K562 (cell line): Measurements from ENCODE around the gene CACNA1I. TPM values are rescaled to one million over a fixed set of nuclear protein-coding genes. Genes with fewer than 3 reads are reported as not detected.

Experiments
- ATAC-seq: fragments of 200-7000 bp; cut with Tn5 transposase; 3 replicates; pipeline ENCODE4 v1.9.1; 2020; ENCODE audit warnings: moderate library complexity
- BruUV-seq: library from RNA; stranded (reverse); fragments of 400-500 nt; replicated peaks from 2 replicates; lab custom pipeline; 2021; lab: Mats Ljungman, UMichigan
- CTCF ChIA-PET: fragments of 300-600 bp; formaldehyde crosslinking; extraction: SDS; loops from one replicate; lab custom pipeline; 2021; ENCODE audit warnings: low intra/inter-chr PET ratio; lab: Yijun Ruan, JAX
- POLR2A ChIA-PET: fragments of 300-600, 350-650 bp; sonication (Branson Sonifier 250); formaldehyde crosslinking; extraction: SDS; loops from one replicate; lab custom pipeline; 2021; ENCODE audit warnings: antibody characterized with exemption, inconsistent platforms; lab: Yijun Ruan, JAX
- DNase-seq, 4 experiments: peaks; one replicate each; pipeline versions ENCODE4 v3.0.0 to v3.0.0-alpha.2; 2011 to 2018; ENCODE audit warnings: low spot score in 3 of 4, mixed read lengths in 3 of 4; ENCODE audit errors: extremely low read depth in 1 of 4
- FAIRE-seq: peaks from 2 replicates; lab custom pipeline; 2011; peaks lifted over from hg19 to GRCh38; lab: Jason Lieb, UNC
- H2AFZ ChIP-seq: 2 replicates; pipeline ENCODE4 v1.6.0; 2011; ENCODE audit warnings: low read depth, low read length, control low read depth, inconsistent platforms
- H3K27ac ChIP-seq: fragments of 200-600 bp; 3 replicates; pipeline ENCODE4 v1.8.0; 2011; ENCODE audit warnings: low read depth, mild to moderate bottlenecking, control low read depth, inconsistent platforms, low read length, moderate library complexity, mixed read lengths; ENCODE audit errors: extremely low read depth
- H3K27me3 ChIP-seq, 2 experiments: fragments of 300-600 bp in 1 of 2; 2 replicates in 1 of 2; 3 replicates in 1 of 2; pipeline versions ENCODE4 v1.6.0 to v1.8.0; 2011; ENCODE audit warnings: inconsistent platforms in 2 of 2, low read length in 2 of 2, mild to moderate bottlenecking in 1 of 2, mixed read lengths in 1 of 2, moderate library complexity in 1 of 2; ENCODE audit not compliant: control insufficient read depth in 2 of 2, insufficient read depth in 2 of 2
- H3K36me3 ChIP-seq: fragments of 300-600 bp; 3 replicates; pipeline ENCODE4 v1.8.0; 2011; ENCODE audit warnings: mild to moderate bottlenecking, low read length, inconsistent platforms; ENCODE audit not compliant: control insufficient read depth, insufficient read depth
- H3K4me1 ChIP-seq, 2 experiments: fragments of 200-600 bp in 1 of 2; replicated peaks in 1 of 2; 2 replicates in 1 of 2; 3 replicates in 1 of 2; pipeline versions ENCODE4 v1.5.1 to v1.8.0; 2011; ENCODE audit warnings: inconsistent platforms in 2 of 2, low read length in 2 of 2, mild to moderate bottlenecking in 1 of 2, mixed read lengths in 1 of 2, moderate library complexity in 1 of 2; ENCODE audit not compliant: control insufficient read depth in 2 of 2, insufficient read depth in 2 of 2
- H3K4me2 ChIP-seq: 2 replicates; pipeline ENCODE4 v1.6.1; 2011; ENCODE audit warnings: low read length, control low read depth, inconsistent platforms, mixed read lengths; ENCODE audit not compliant: insufficient read depth
- H3K4me3 ChIP-seq: fragments of 200-600 bp; sonication (generic), shearing (Covaris generic); 2 replicates; pipeline ENCODE4 v1.5.1; 2016; ENCODE audit warnings: control low read depth, inconsistent platforms
- H3K79me2 ChIP-seq: fragments of 200-600 bp; 3 replicates; pipeline ENCODE4 v1.8.0; 2011; ENCODE audit warnings: low read length, inconsistent platforms; ENCODE audit not compliant: control insufficient read depth, insufficient read depth
- H3K9ac ChIP-seq, 2 experiments: 2 replicates each; pipeline versions ENCODE4 v1.6.0 to v1.6.1; 2011; ENCODE audit warnings: low read depth in 2 of 2, low read length in 2 of 2, control low read depth in 1 of 2, inconsistent platforms in 1 of 2, mild to moderate bottlenecking in 1 of 2, mixed read lengths in 1 of 2; ENCODE audit not compliant: insufficient read depth in 1 of 2
- H3K9me1 ChIP-seq: one replicate; pipeline ENCODE4 v1.6.0; 2011; ENCODE audit warnings: inconsistent platforms, mild to moderate bottlenecking, low read length, moderate library complexity; ENCODE audit not compliant: control insufficient read depth, insufficient read depth
- H3K9me3 ChIP-seq: replicated peaks from 2 replicates; pipeline ENCODE4 v1.5.1; 2011; ENCODE audit warnings: low read depth, low read length, inconsistent platforms; ENCODE audit not compliant: control insufficient read depth, insufficient read depth
- H4K20me1 ChIP-seq: replicated peaks from 2 replicates; pipeline ENCODE4 v1.6.1; 2011; ENCODE audit warnings: low read length, inconsistent platforms, mixed read lengths; ENCODE audit not compliant: control insufficient read depth, insufficient read depth
- DNMT1 ChIP-seq: fragments of 450-650 bp; IDR thresholded peaks from 2 replicates; pipeline ENCODE4 v1.6.1; 2016; ENCODE audit warnings: antibody characterized with exemption, mild to moderate bottlenecking
- HOXB6 ChIP-seq: fragments of 250-450 bp; sonication (Bioruptor Pico); IDR thresholded peaks from 2 replicates; pipeline ENCODE4 v1.5.1; 2022; ENCODE audit warnings: mild to moderate bottlenecking, borderline replicate concordance
- IFI16 ChIP-seq: fragments of 250-450 bp; sonication (Bioruptor Pico); IDR thresholded peaks from 2 replicates; pipeline ENCODE4 v2.1.2; 2022; ENCODE audit warnings: mild to moderate bottlenecking, inconsistent platforms
- JUND ChIP-seq, 2 experiments: IDR thresholded peaks; 2 replicates in 1 of 2; 3 replicates in 1 of 2; pipeline ENCODE4 v1.6.1; 2011; ENCODE audit warnings: borderline replicate concordance in 2 of 2, low read depth in 2 of 2, low read length in 2 of 2, improper control_type of control experiment in 1 of 2, missing biosample characterization in 1 of 2, missing genetic modification characterization in 1 of 2, missing genetic modification reagents in 1 of 2
- POLR2AphosphoS2 ChIP-seq: IDR thresholded peaks from 2 replicates; pipeline ENCODE4 v1.6.1; 2012; ENCODE audit warnings: low read length, improper control_type of control experiment
- XRCC3 ChIP-seq: fragments of 450-650 bp; IDR thresholded peaks from 2 replicates; pipeline ENCODE4 v1.6.1; 2017; ENCODE audit warnings: mild to moderate bottlenecking, moderate library complexity
- ZNF347 ChIP-seq: fragments of 450-650 bp; formaldehyde crosslinking; IDR thresholded peaks from 2 replicates; pipeline ENCODE4 v1.4.0; 2020; ENCODE audit warnings: low read depth, mild to moderate bottlenecking, moderate library complexity
- ZNF592 ChIP-seq: fragments of 450-650 bp; IDR thresholded peaks from 2 replicates; pipeline ENCODE4 v1.6.1; 2017; ENCODE audit warnings: antibody characterized with exemption, mild to moderate bottlenecking
- ZNF655 ChIP-seq: fragments of 250-450 bp; sonication (Bioruptor Pico); IDR thresholded peaks from 2 replicates; pipeline ENCODE4 v1.5.0; 2021
- WGBS: fragments of 100-300 bp; shearing (Covaris generic); methylation state at CpG from one replicate; pipeline ENCODE4 v1.1.6; 2016; ENCODE audit warnings: low coverage, mixed read lengths; ENCODE audit not compliant: insufficient coverage; ENCODE audit errors: missing lambda C conversion rate; 5-methylcytosine and 5-hydroxymethylcytosine counted together
- in situ Hi-C: fragments of 300-500 bp; cut with MboI; formaldehyde crosslinking; loops from 4 replicates; pipeline ENCODE4 v1.15.0; 2018; ENCODE audit warnings: inconsistent platforms, mixed read lengths
- intact Hi-C: fragments of 100-400 bp; cut with micrococcal nuclease; formaldehyde crosslinking; loops from 2 replicates; pipeline ENCODE4 v1.14.2; 2022
- polyA plus RNA-seq, 8 experiments: library from polyadenylated mRNA; depleted of rRNA in 4 of 8; stranded (reverse) in 5 of 8; unstranded in 3 of 8; fragments of >200 nt; fragmentation: Nextera tagmentation in 2 of 8; fragmentation: Illumina TruSeq in 1 of 8; extraction: Ambion mirVana in 2 of 8; extraction: Trizol in 1 of 8; gene quantifications; 2 replicates each; pipeline versions ENCODE4 v1.2.1 to v1.2.3, GENCODE V29; 2011 to 2014; ENCODE audit warnings: inconsistent platforms in 1 of 8, missing spikeins in 1 of 8
- total RNA-seq, 7 experiments: library from RNA; depleted of rRNA in 6 of 7; stranded (reverse); fragments of >200 nt in 6 of 7; fragmentation: Illumina TruSeq in 2 of 7; extraction: Trizol in 2 of 7; gene quantifications; 2 replicates each; pipeline versions ENCODE4 v1.2.1 to v1.2.3, GENCODE V29; 2011 to 2021; ENCODE audit warnings: low replicate concordance in 1 of 7

Gene CACNA1I
- total and polyA plus RNA-seq, 9 of the 15 experiments (the other 6 are each of a cell fraction or from before 2014, with no cell fraction given) = 0.01 to 0.79 (median 0.32) TPM; not detected in 1

- Histone ChIP-seq H3K9me1 (no peaks in the 10 kb centered on the region), H3K27ac (no peak overlapping the region), H3K79me2 (no peaks in the 10 kb centered on the region), H3K4me3 (no peak overlapping the region), H3K4me2 (no peak overlapping the region), H3K4me1 (peaks cover 2 to 45% of the 10 kb centered on the region in 2 experiments; a peak in 2 of 5 replicates), H3K9ac (peak overlapping the region in 1 of 2 experiments; percentile 26; a peak in 1 of 4 replicates), H4K20me1 (no peaks in the 10 kb centered on the region), H3K27me3 (no peaks in the 10 kb centered on the region), H3K36me3 (no peaks in the 10 kb centered on the region), H3K9me3 (no peaks in the 10 kb centered on the region), H2AFZ (no peak overlapping the region)
- POLR2A ChIA-PET = interaction anchor here (0.6 to 1.5 kb wide), 2 partner anchors 10 to 184 kb away, joined by 3 to 4 read pairs; no protein-coding TSS in a partner anchor
- WGBS = 88% methylated on average over 8 of the region's 17 CpGs
- DNase-seq = no peak
- ATAC-seq = no peak
- in situ Hi-C loops = no loop called here
- intact Hi-C loops = no loop called here
- TF ChIP-seq XRCC3 = no peak
- no peak for TF ChIP-seq JUND (IDR thresholded peaks at IDR 0.05; ENCODE audit: borderline replicate concordance, low read depth, low read length)
- no peak for TF ChIP-seq JUND (tag; IDR thresholded peaks at IDR 0.05; ENCODE audit: borderline replicate concordance, low read depth, low read length)
- FAIRE-seq = no peak
- CTCF ChIA-PET = no interaction called here
- no TSS peak for BruUV-seq
Observed at GRCh38 chr22:39703928-39704639, 133.5 kb downstream of the CACNA1I start.

GRCh38 chr22:39705386-39705785, 134.8 kb downstream of the CACNA1I start:
- Histone ChIP-seq H3K27ac (no peak overlapping the region), H2AFZ (no peak overlapping the region), H4K20me1 (no peaks in the 10 kb centered on the region), H3K9me3 (no peaks in the 10 kb centered on the region), H3K27me3 (no peaks in the 10 kb centered on the region), H3K4me3 (no peak overlapping the region), H3K79me2 (no peaks in the 10 kb centered on the region), H3K9me1 (no peaks in the 10 kb centered on the region), H3K4me2 (no peak overlapping the region), H3K9ac (peak overlapping the region in 1 of 2 experiments; percentile 52; a peak in 1 of 4 replicates), H3K36me3 (no peaks in the 10 kb centered on the region), H3K4me1 (peaks cover 2 to 36% of the 10 kb centered on the region in 2 experiments; a peak in 2 of 5 replicates)
- intact Hi-C loops = no loop called here
- ATAC-seq = no peak
- WGBS = 89% methylated on average over 8 of the region's 12 CpGs
- CTCF ChIA-PET = no interaction called here
- POLR2A ChIA-PET = no interaction called here
- in situ Hi-C loops = no loop called here
- BruUV-seq = no TSS peak
- DNase-seq = no peak
- FAIRE-seq = no peak
- TF ChIP-seq DNMT1 (no peak), IFI16 (CRISPR knock-in tag) (no peak), ZNF347 (CRISPR knock-in tag) (no peak), POLR2AphosphoS2 (no peak), ZNF592 (no peak), ZNF655 (CRISPR knock-in tag) (no peak), HOXB6 (CRISPR knock-in tag) (no peak)
